Measurements from ENCODE around the gene NEK8. TPM values are rescaled to one million over a fixed set of nuclear protein-coding genes. Genes with fewer than 3 reads are reported as not detected.

NEK8 gene
- total RNA-seq, 1 donor: 4.9 TPM

GRCh38 chr17:28751600-28752366, 23.2 kb downstream of the NEK8 start:
- DNase-seq (ENCODE audit: low read depth): no peak
- H3K4me3 ChIP-seq (ENCODE audit: low read depth, low read length): no peak overlapping the region
- TF ChIP-seq CTCF (IDR thresholded peaks at IDR 0.05; ENCODE audit: insufficient read depth, low read length): no peak

- TF ChIP-seq CTCF (IDR thresholded peaks at IDR 0.05; ENCODE audit: insufficient read depth, low read length): no peak
- H3K4me3 ChIP-seq (ENCODE audit: low read depth, low read length): no peak overlapping the region
- no peak for DNase-seq (ENCODE audit: low read depth)
Measured at GRCh38 chr17:28755486-28755885, 26.9 kb downstream of the NEK8 start.

GRCh38 chr17:28756049-28756804, 27.6 kb downstream of the NEK8 start:
- no peak overlapping the region for H3K4me3 ChIP-seq (ENCODE audit: low read depth, low read length)
- DNase-seq (ENCODE audit: low read depth): no peak
- no peak for TF ChIP-seq CTCF (IDR thresholded peaks at IDR 0.05; ENCODE audit: insufficient read depth, low read length)

- no peak overlapping the region for H3K4me3 ChIP-seq (ENCODE audit: low read depth, low read length)
- TF ChIP-seq CTCF (IDR thresholded peaks at IDR 0.05; ENCODE audit: insufficient read depth, low read length): no peak
- DNase-seq (ENCODE audit: low read depth): no peak
Measured at GRCh38 chr17:28758411-28759121, 30.0 kb downstream of the NEK8 start.

- DNase-seq (ENCODE audit: low read depth): no peak
- no peak for TF ChIP-seq CTCF (IDR thresholded peaks at IDR 0.05; ENCODE audit: insufficient read depth, low read length)
- H3K4me3 ChIP-seq (ENCODE audit: low read depth, low read length): no peak overlapping the region
Measured at GRCh38 chr17:28759256-28759865, 30.8 kb downstream of the NEK8 start.

All from fibroblast of the aortic adventitia (primary cell).